ENCODE results near the gene XYLT2. TPM values are rescaled to one million over a fixed set of nuclear protein-coding genes. Genes with fewer than 3 reads are reported as not detected.
A peak's percentile ranks its signal among the peaks of the same experiment; 100 is the strongest.

Gene XYLT2
- total and polyA plus RNA-seq, 2 experiments from 2014 or later: 14.2 to 44.9 TPM

- Mint-ChIP-seq H3K9me3 (no peaks in the 10 kb centered on the region), H3K27ac (no peak overlapping the region), H3K4me1 (peaks cover 37% of the 10 kb centered on the region), H3K4me3 (peak overlapping the region; percentile 80), H3K36me3 (ENCODE audit: low read depth) (peaks cover 4% of the 10 kb centered on the region; the same call in 1 of the 3 replicates), H3K27me3 (ENCODE audit: insufficient read depth, low read depth, poor library complexity) (peaks cover 17% of the 10 kb centered on the region)
- peak overlapping the region; percentile 97 for H3K4me2 ChIP-seq
- H3K36me3 ChIP-seq (ENCODE audit: insufficient read depth): no peaks in the 10 kb centered on the region
- peak overlapping the region; percentile 87 for H3K4me3 ChIP-seq
- DNase-seq (ENCODE audit: low spot score) (no peak), ATAC-seq (no peak)
- no peaks in the 10 kb centered on the region for H3K9me2 ChIP-seq (ENCODE audit: insufficient read depth)
- H3K4me1 ChIP-seq (ENCODE audit: insufficient read depth): peaks cover 18% of the 10 kb centered on the region
- no peaks in the 10 kb centered on the region for H3F3A ChIP-seq (replicated peaks; ENCODE audit: low read depth)
- peaks cover 15% of the 10 kb centered on the region; the same call in 1 of the 2 replicates for H3K27me3 ChIP-seq (ENCODE audit: insufficient read depth)
- H4K20me1 ChIP-seq (replicated peaks; ENCODE audit: insufficient read depth): 0 out of 2 replicates have a peak, but pooled peaks cover 6% of the 10 kb centered on the region
- H3K79me2 ChIP-seq (replicated peaks; ENCODE audit: insufficient read depth): peaks cover 29% of the 10 kb centered on the region
- no peak overlapping the region for H3K27ac ChIP-seq (ENCODE audit: low read depth)
- H2AFZ ChIP-seq: no peak overlapping the region
- no peak for TF ChIP-seq STAT1 (IDR thresholded peaks at IDR 0.05; ENCODE audit: unreplicated experiment)
- no peak for TF ChIP-seq ZNF114 (CRISPR knock-in tag; IDR thresholded peaks at IDR 0.05)
- TF ChIP-seq, protein P1, sequence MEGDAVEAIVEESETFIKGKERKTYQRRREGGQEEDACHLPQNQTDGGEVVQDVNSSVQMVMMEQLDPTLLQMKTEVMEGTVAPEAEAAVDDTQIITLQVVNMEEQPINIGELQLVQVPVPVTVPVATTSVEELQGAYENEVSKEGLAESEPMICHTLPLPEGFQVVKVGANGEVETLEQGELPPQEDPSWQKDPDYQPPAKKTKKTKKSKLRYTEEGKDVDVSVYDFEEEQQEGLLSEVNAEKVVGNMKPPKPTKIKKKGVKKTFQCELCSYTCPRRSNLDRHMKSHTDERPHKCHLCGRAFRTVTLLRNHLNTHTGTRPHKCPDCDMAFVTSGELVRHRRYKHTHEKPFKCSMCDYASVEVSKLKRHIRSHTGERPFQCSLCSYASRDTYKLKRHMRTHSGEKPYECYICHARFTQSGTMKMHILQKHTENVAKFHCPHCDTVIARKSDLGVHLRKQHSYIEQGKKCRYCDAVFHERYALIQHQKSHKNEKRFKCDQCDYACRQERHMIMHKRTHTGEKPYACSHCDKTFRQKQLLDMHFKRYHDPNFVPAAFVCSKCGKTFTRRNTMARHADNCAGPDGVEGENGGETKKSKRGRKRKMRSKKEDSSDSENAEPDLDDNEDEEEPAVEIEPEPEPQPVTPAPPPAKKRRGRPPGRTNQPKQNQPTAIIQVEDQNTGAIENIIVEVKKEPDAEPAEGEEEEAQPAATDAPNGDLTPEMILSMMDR (conservative IDR thresholded peaks at IDR 0.05; ENCODE audit: low read depth in 2 of 2): no peak
- no peak for TF ChIP-seq EZH2 (IDR thresholded peaks at IDR 0.05; ENCODE audit: low read depth, unreplicated experiment)
- TF ChIP-seq JUNB (IDR thresholded peaks at IDR 0.05; ENCODE audit: unreplicated experiment): no peak
- no peak for TF ChIP-seq ZNF331 (CRISPR knock-in tag; IDR thresholded peaks at IDR 0.05; ENCODE audit: low read depth)
These were observed 1.1 kb upstream of the XYLT2 start for GRCh38 chr17:50344731-50345365.

GRCh38 chr17:50346313-50347116, 589 bp downstream of the XYLT2 start:
- peak overlapping the region; percentile 85 for H3K27ac Mint-ChIP-seq
- H3K4me3 Mint-ChIP-seq: peak overlapping the region; percentile 95
- peak; percentile 69 for ATAC-seq

More at GRCh38 chr17:50346313-50347116, 589 bp downstream of the XYLT2 start:
- Histone ChIP-seq H3K27ac (ENCODE audit: low read depth) (no peak overlapping the region), H3K27me3 (ENCODE audit: insufficient read depth) (peaks cover 15% of the 10 kb centered on the region; the same call in 1 of the 2 replicates), H3K4me2 (peak overlapping the region; percentile 98), H3K79me2 (replicated peaks; ENCODE audit: insufficient read depth) (peaks cover 29% of the 10 kb centered on the region), H4K20me1 (replicated peaks; ENCODE audit: insufficient read depth) (peaks cover 6% of the 10 kb centered on the region; the same call in 1 of the 2 replicates), H2AFZ (peak overlapping the region; percentile 72; the same call in 1 of the 2 replicates), H3K36me3 (ENCODE audit: insufficient read depth) (no peaks in the 10 kb centered on the region), H3K9me2 (ENCODE audit: insufficient read depth) (no peaks in the 10 kb centered on the region), H3K4me3 (peak overlapping the region; percentile 87), H3F3A (replicated peaks; ENCODE audit: low read depth) (no peaks in the 10 kb centered on the region), H3K4me1 (ENCODE audit: insufficient read depth) (peaks cover 18% of the 10 kb centered on the region)
- peaks cover 21% of the 10 kb centered on the region for H3K27me3 Mint-ChIP-seq (ENCODE audit: insufficient read depth, low read depth, poor library complexity)
- H3K4me1 Mint-ChIP-seq: peaks cover 37% of the 10 kb centered on the region
- peaks cover 4% of the 10 kb centered on the region; the same call in 1 of the 3 replicates for H3K36me3 Mint-ChIP-seq (ENCODE audit: low read depth)
- TF ChIP-seq ETS1 (IDR thresholded peaks at IDR 0.05) (no peak), EZH2 (IDR thresholded peaks at IDR 0.05; ENCODE audit: low read depth, unreplicated experiment) (no peak), POLR2AphosphoS5 (IDR thresholded peaks at IDR 0.05; ENCODE audit: low read depth) (no peak; the same call in 1 of the 2 replicates), ZNF331 (CRISPR knock-in tag; IDR thresholded peaks at IDR 0.05; ENCODE audit: low read depth) (no peak), NANOG (IDR thresholded peaks at IDR 0.05; ENCODE audit: borderline replicate concordance) (no peak), CREB1 (CRISPR knock-in tag; IDR thresholded peaks at IDR 0.05; ENCODE audit: low read depth) (no peak), EZH2phosphoT487 (IDR thresholded peaks at IDR 0.05; ENCODE audit: unreplicated experiment) (no peak), STAT1 (IDR thresholded peaks at IDR 0.05; ENCODE audit: unreplicated experiment) (no peak)
- TF ChIP-seq, protein P1 (conservative IDR thresholded peaks at IDR 0.05; ENCODE audit: low read depth in 2 of 2): no peak
- TF ChIP-seq, protein P2, sequence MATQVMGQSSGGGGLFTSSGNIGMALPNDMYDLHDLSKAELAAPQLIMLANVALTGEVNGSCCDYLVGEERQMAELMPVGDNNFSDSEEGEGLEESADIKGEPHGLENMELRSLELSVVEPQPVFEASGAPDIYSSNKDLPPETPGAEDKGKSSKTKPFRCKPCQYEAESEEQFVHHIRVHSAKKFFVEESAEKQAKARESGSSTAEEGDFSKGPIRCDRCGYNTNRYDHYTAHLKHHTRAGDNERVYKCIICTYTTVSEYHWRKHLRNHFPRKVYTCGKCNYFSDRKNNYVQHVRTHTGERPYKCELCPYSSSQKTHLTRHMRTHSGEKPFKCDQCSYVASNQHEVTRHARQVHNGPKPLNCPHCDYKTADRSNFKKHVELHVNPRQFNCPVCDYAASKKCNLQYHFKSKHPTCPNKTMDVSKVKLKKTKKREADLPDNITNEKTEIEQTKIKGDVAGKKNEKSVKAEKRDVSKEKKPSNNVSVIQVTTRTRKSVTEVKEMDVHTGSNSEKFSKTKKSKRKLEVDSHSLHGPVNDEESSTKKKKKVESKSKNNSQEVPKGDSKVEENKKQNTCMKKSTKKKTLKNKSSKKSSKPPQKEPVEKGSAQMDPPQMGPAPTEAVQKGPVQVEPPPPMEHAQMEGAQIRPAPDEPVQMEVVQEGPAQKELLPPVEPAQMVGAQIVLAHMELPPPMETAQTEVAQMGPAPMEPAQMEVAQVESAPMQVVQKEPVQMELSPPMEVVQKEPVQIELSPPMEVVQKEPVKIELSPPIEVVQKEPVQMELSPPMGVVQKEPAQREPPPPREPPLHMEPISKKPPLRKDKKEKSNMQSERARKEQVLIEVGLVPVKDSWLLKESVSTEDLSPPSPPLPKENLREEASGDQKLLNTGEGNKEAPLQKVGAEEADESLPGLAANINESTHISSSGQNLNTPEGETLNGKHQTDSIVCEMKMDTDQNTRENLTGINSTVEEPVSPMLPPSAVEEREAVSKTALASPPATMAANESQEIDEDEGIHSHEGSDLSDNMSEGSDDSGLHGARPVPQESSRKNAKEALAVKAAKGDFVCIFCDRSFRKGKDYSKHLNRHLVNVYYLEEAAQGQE (IDR thresholded peaks at IDR 0.05; ENCODE audit: unreplicated experiment): no peak
- no peaks in the 10 kb centered on the region for H3K9me3 Mint-ChIP-seq
- peak; percentile 75 for DNase-seq (ENCODE audit: low spot score)
